NCI-H510A (cell line): Measurements from ENCODE around the gene FHDC1.

ENCODE experiments used
- DNase-seq: peaks from one replicate; lab custom pipeline; 2025; lab: John Stamatoyannopoulos, UW

The FHDC1 gene

GRCh38 chr4:153005899-153006381 is 69.8 kb downstream of the FHDC1 start:
- DNase-seq: no peak

- DNase-seq: no peak
Observed at GRCh38 chr4:153008578-153009199, 72.6 kb downstream of the FHDC1 start.

GRCh38 chr4:153010146-153010545 is 74.0 kb downstream of the FHDC1 start:
- DNase-seq: no peak

GRCh38 chr4:153013202-153013977 is 77.3 kb downstream of the FHDC1 start:
- DNase-seq: no peak

GRCh38 chr4:153014460-153014859 is 78.3 kb downstream of the FHDC1 start:
- no peak for DNase-seq

- DNase-seq: no peak
Observed at GRCh38 chr4:153016592-153016991, 80.5 kb downstream of the FHDC1 start.

GRCh38 chr4:153018031-153018430 is 81.9 kb downstream of the FHDC1 start:
- DNase-seq: no peak

- no peak for DNase-seq
Observed at GRCh38 chr4:153018684-153019083, 82.6 kb downstream of the FHDC1 start.

- no peak for DNase-seq
Observed at GRCh38 chr4:153019906-153020305, 83.8 kb downstream of the FHDC1 start.

- no peak for DNase-seq
Observed at GRCh38 chr4:153020457-153020856, 84.3 kb downstream of the FHDC1 start.

- no peak for DNase-seq
Observed at GRCh38 chr4:153021276-153021675, 85.2 kb downstream of the FHDC1 start.

- peak; percentile 20 for DNase-seq
Observed at GRCh38 chr4:153022241-153022715, 86.2 kb downstream of the FHDC1 start.

GRCh38 chr4:153023139-153023538 is 87.0 kb downstream of the FHDC1 start:
- no peak for DNase-seq

- DNase-seq: peak; percentile 42
Observed at GRCh38 chr4:153023692-153024394, 87.7 kb downstream of the FHDC1 start.

GRCh38 chr4:153024466-153024865 is 88.3 kb downstream of the FHDC1 start:
- no peak for DNase-seq

GRCh38 chr4:153025406-153025805 is 89.3 kb downstream of the FHDC1 start:
- no peak for DNase-seq

GRCh38 chr4:153026591-153027346 is 90.6 kb downstream of the FHDC1 start:
- DNase-seq: no peak

- DNase-seq: no peak
Observed at GRCh38 chr4:153027866-153028265, 91.7 kb downstream of the FHDC1 start.

GRCh38 chr4:153028535-153028934 is 92.4 kb downstream of the FHDC1 start:
- no peak for DNase-seq
